HL-60/S4 treated with retinoic acid at 250 ng/mL for 4 days and 3 days (cell line): ENCODE results near the gene FADS2.

Source experiments
- in situ Hi-C: fragments of 300-500 bp; cut with MboI; formaldehyde crosslinking; loops from 2 replicates; pipeline ENCODE4 v1.7.0; 2022; ENCODE audit warnings: low sequenced_read_pairs

The FADS2 gene

DNA sequence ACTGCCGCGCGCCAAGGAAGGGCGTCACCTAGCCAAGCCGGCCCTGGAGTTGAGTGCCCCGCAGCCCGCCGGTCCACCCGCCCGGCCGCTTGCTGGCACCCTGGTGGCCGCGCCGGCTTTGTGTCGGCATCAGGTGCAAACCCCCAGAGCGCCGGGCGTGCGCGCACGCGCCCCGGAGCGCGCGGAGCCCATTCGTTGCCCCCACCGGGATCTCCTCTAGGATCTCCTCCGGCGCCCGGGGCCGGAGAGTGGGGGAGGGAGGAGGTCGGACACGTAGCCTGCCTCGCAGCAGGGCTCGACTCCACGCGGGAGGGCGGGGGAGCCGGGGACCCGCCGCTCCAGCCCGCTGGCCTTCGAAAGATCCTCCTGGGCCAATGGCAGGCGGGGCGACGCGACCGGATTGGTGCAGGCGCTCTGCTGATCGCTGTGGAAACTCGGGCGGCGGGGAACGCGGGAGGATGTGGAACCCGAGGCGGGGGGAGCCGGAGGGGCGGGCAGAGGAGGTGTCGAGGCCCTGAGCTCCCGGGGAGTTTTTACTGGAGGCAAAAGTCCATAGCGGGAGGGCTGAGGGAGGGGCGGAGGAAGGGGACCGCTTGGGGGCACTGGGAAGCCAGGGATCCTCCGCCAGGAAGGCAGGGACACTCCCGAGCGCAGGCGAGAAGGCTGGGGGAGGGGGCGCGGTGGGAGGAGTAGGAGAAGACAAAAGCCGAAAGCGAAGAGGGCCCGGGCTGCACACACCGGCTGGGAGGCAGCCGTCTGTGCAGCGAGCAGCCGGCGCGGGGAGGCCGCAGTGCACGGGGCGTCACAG is at the start of gene FADS2:
Gene FADS2, plus strand, starts transcription at position 730 of the 808 bp plus-strand sequence. CDS start 91 bp downstream, outside the sequence.
- in situ Hi-C loops: no loop called here

GRCh38 chr11:61778357-61778886 is 49.7 kb upstream of the FADS2 start:
- in situ Hi-C loops: no loop called here

DNA sequence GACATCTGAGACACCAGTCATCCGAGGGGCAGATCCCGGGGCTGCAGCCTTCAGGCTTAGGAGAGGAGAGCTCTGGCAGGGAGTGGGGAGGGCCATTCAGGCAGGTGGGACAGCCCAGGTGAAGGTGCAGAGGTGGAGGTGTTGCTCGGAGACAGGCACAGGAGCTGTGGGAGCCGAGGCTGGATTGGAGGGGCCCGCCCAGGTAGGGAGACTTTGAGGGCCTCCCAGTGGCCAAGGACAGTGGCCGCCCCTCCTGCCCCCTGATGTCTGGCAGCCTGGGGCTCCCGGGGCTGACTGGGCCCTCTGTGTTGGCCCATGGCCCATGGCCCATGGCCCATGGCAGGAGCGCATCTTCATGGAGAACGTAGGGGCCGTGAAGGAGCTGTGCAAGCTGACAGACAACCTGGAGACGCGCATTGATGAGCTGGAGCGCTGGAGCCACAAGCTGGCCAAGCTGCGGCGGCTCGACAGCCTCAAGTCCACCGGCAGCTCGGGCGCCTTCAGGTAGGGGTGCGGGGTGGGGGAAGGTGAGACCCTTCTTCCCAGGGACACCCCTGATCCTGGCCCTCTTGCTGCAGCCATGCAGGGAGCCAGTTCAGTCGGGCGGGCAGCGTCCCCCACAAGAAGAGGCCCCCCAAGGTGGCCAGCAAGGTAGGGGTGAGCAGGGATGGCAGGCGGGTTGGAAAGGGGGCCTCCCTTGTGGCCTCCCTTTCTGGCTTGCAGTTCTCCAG is 49.0 kb upstream of the FADS2 start:
- in situ Hi-C loops: no loop called here

DNA sequence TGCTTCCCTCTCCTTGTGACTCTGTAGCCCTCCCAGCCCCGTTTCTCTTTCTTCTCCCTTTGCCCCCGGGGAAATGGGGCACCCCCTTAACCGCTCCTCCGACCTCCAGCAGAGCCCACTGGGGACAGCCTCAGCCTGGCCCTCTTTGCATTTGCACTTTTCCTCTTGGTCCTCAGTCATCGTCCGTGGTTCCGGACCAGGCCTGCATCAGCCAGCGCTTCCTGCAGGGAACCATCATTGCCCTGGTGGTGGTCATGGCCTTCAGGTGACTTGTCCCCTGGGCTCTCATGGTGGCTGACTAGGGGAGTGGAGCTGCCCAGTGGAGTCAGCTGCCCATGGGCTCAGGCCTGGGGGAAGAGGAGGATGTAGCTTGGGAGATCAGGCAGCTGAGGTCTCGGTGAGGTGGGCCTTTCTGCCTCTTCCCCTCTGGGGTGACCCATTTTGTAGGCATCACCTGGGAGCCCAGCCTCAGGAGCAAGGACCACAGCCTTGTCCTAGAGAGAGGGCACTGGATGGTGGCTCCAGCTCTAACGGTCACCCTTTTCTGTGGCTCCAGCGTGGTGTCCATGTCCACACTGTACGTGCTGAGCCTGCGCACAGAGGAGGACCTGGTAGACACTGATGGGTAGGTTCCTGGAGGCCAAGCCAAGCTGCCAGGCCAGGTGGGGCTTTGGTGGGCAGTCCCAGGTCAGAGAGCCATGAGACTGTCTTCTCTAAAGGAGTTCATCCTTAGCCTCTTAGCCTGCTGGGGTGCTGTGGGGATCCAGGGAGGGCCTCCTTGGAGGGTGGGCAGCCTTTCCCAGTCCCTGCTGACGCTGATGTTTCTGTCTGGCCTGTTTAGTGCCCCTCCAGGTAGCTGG is 48.2 kb upstream of the FADS2 start:
- in situ Hi-C loops: no loop called here

DNA sequence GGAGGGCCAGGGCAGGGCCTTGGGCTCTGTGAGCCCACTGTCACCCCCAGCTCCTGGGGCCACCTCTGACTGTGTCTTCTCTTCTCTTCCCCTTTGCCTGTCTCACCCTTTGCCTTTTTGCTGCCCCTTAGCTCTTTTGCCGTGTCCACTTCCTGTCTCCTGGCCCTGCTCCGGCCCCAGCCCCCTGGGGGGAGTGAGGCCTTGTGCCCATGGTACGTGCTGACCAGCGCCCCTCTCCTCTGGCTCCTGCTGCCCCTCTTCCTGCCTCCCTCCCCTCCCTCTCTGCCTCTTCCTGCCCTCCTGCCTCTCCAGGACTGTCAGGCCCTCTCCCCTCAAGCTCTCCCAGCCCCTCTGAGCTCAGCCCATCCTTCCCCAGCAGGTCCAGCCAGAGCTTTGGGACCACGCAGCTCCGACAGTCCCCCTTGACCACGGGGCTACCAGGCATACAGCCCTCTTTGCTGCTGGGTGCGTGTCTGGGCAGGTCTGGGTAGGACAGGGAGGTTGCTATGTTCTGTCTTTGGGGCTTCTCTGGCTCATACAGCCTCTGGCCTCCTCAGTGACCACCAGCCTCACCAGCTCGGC is 47.4 kb upstream of the FADS2 start:
- in situ Hi-C loops: no loop called here

- in situ Hi-C loops: no loop called here
Measured at GRCh38 chr11:61781585-61781984, 46.5 kb upstream of the FADS2 start.

DNA sequence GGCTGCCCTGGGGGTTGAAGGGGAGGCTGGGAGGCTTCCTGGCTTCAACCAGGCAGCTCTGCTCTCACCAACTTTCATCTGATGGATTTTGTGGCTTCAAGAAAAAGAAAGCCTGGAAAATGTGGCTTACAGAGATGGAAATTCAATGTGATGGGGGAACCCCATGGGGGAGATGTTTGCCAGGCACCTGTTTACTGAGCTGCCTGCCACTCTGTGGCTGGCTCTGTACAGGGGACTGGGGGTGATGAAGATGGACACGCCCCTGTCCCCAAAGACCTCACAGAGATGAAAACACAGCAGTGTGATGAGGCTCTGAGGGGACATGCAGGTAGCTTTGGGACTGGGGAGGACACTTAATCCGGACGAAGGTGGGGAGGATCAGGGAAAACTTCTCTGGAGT is 45.8 kb upstream of the FADS2 start:
- in situ Hi-C loops: no loop called here

DNA sequence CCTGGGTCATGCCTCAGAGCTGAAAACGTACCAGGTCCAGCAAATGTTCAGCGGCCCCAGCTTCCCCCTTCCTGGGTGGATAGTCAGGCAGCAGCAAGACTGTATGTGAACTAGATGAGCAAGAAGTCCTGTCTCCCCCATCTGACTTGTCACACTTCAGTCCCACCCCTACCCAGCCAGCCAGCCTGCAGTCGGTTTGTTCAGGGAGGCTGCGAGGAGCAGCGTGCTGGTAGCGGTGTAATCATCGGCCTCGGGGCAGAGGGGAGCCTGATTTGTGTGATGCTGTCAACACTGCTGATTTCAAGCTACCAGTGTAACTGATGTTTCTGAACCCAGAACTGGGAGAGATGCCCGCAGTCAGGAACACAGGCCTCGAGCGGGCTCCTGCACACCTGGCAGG is 45.3 kb upstream of the FADS2 start:
- in situ Hi-C loops: no loop called here

GRCh38 chr11:61783717-61784505 is 44.2 kb upstream of the FADS2 start:
- in situ Hi-C loops: no loop called here

DNA sequence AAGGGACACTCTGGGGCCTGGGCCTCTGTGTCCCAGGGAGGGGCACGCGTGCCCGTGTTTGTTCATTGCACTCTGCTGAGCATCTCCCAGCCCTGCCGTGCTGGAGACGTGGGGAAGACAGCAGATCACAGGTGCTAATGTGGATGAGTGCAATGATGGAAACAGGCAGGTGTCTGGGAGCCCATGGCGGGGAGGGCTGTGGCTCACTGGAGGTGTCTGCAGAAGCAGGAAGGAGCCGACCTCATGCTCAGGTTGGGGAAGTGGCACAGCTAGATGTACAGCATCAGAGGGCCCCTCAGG is 43.6 kb upstream of the FADS2 start:
- in situ Hi-C loops: no loop called here

DNA sequence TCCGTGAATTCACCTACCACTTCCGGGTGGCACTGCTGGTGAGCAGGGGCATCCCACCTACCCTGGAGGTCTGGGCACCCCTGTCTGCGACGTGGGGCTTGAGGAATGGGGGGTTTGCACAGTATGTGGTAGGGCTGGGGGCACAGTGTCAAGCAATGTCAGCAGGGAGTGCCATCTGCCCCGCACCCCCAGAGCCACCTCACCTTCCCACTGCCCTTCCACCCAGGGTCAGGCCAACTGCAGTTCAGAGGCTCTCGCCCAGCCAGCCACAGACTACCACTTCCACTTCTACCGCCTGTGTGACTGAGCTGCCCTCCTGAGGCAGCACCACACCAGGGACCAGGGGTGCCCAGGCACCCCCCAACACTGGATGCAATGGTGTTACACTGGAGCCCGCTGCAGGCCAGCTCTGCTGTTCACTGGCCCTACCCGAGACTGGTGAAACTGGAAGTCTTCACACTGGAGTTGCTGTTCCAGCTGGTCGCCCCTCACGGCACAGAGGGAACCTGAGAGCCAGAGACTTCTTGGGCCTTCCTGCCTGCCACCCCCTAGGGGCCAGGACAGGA is 42.2 kb upstream of the FADS2 start:
- in situ Hi-C loops: no loop called here

DNA sequence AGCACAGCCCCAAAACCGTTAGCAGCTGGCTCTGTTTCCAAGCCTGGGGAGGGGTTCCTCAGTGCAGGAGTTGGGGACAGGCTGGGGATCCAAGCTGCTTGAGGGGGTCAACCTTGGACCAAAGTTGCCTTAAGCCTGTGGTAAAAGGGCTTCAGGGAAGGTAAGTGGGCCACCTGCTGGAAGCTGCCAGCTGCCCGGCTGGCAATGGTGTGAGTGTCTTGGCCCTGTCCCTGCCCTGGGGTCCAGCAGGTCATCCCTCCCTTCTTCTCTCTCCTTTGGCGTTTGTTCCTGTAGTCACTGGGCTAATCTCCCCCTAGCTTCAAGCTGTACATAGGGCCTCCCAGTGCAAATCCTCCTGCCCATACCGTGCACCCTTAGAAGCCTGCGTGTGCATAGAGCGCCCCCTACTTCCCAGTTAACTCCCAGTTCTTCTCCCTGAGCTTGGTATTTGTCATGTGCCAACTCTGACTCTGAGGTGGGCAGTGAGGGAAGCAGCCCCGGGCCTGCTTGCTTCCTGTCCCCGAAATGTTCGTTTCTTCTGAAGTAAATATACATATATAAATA is 40.1 kb upstream of the FADS2 start:
- in situ Hi-C loops: no loop called here

DNA sequence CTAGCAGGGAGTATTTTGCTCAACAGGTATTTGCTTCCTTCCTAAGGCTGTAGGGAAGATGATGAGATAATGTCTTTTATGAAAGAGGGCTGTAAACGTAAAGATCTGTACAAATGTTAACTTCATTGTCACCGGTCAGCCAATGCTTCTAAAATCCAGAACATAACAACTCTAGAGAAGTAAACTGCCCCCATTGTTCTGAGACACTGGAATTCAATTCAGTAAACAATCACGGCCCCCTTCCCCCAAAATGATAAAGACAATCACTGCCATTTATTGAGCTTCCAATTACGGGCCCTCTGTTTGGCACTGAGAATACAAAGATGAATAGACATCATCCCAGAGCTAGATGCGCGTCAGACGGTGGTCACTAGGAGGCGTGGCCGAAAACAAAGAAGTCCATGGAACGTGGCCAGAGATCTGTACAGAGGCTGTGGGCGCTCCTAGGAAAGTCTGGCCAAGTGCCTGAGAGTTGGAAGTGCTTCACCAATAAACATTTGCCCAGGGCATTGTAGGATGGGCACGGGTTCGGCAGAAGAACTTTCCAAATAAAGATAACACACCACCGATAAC is 36.3 kb upstream of the FADS2 start:
- in situ Hi-C loops: no loop called here

DNA sequence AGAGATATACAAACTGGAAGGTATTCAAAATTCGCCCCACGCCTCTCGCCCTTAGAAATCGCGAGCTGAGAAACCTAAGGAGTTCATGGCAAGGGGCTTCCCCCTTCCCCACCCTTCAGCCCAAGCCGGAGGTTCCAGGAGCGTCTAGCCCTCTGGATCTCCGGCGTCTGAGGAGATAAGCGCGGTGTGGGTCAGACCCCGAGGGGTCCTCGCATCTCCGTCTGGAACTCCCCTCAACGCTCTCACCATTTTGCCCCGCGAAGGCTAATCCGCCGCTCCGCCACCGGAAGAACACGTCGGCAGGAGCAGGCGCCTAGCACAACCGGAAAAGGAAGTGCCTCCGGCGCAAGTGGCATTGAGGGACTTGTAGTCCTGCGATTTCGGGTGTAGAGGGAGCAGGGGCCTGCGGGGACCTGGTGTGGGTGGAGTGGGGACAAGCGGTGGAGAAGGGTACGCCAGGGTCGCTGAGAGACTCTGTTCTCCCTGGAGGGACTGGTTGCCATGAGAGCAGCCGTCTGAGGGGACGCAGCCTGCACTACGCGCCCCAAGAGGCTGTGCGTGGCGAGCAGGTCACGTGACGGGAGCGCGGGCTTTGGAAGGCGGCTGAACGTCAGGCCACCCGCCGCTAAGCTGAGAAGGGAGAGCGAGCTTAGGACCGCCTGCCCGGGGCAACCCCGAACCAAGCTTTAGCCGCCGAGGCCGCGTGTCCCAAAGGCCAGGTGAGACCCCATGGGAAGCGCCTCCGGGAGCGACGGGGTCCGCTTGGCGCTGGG is 35.6 kb upstream of the FADS2 start, which contains the start of the genes FEN1 and TMEM258:
Gene FEN1, plus strand, starts transcription at position 602 of the 773 bp plus-strand sequence. CDS start 2,451 bp downstream, outside the sequence.
Gene TMEM258, minus strand, starts transcription at position 290 of the 773 bp plus-strand sequence. Its CDS starts 41 bp downstream, at position 249.
- in situ Hi-C loops: no loop called here

DNA sequence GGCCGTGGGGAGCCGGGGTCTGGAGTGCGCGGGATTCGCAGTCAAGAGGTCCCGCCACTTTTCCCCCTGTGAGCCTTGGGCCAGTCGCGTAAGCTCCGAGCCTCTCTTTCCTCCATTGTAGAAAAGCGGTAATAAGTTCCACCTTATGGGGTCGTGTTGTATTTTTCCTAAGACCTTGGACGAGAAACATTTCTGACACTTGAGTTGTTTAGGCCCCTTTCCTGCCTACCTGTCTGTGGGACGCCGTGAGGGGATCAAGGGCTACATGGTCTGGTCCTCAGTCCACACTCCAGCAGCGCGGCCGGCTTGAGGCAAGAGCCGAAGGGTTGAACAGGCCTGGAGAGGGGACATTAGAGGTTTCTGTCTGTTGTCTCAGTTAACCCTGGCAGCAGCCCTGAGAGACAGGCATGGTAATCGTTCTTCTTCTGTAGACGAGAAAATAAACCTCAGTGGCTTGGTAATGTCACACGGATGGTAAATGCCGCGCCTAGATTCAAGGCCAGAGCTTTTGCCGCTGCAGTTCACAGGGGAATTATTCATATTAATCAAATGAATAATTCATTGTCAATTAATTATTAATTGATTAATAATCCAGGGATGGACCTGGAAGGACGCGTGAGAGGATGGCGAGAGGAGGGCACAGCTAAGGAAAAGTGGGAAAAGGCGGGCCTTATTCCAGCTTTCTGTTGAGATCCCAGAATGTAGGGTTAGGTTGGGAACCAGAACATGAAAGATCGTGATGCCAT is 34.8 kb upstream of the FADS2 start:
- in situ Hi-C loops: no loop called here

DNA sequence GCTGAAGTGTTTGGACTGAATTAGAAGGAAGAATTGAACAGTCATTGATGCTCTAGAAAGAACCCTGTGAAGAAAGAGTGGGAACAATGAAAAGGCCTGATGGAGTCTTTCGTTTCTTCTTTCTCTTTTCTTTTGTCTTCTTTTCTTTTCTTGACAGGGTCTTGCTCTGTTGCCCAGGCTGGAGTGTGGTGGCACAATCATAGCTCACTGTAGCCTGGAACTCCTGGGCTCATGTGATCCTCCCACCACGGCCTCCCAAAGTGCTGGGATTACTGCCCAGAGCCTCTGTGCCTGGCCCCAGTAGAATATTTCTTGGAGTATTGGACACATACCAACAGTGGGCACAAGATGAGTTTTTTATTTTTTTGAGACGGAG is 34.3 kb upstream of the FADS2 start:
- in situ Hi-C loops: no loop called here

- in situ Hi-C loops: no loop called here
Measured at GRCh38 chr11:61794579-61794978, 33.5 kb upstream of the FADS2 start.
